Lower leg skin (tissue), 4 donors: Measurements from ENCODE around the gene DOCK10. TPM values are rescaled to one million over a fixed set of nuclear protein-coding genes. Genes with fewer than 3 reads are reported as not detected.
"Not testable (repeated sequence)": the region's sequence is repeated elsewhere in the genome, so short reads cannot be mapped to it uniquely, and the experiment has no call there.

ENCODE experiments used
- DNase-seq, 2 donors: peaks; one replicate each; pipeline ENCODE4 v3.0.0-alpha.2; 2019; ENCODE audit warnings: low spot score in 2 of 2
- H3K4me3 ChIP-seq: fragments of 200-600 bp; sonication (generic); 2 replicates; pipeline ENCODE4 v1.5.1; 2017; ENCODE audit warnings: mild to moderate bottlenecking, low read depth; ENCODE audit not compliant: poor library complexity, severe bottlenecking
- CTCF ChIP-seq, 3 donors: fragments of 450-650 bp; IDR thresholded peaks; one replicate each; pipeline ENCODE4 v1.5.1; 2016; ENCODE audit warnings: antibody characterized with exemption in 3 of 3, mild to moderate bottlenecking in 3 of 3, moderate library complexity in 2 of 3
- POLR2A ChIP-seq, 2 donors: fragments of 450-650 bp; IDR thresholded peaks; one replicate each; pipeline ENCODE4 v1.6.1; 2016 to 2017; ENCODE audit warnings: antibody characterized with exemption in 2 of 2, mild to moderate bottlenecking in 1 of 2, moderate library complexity in 1 of 2
- WGBS, 2 donors: methylation state at CpG; one replicate each; pipeline ENCODE4 v1.1.5; 2018; 5-methylcytosine and 5-hydroxymethylcytosine counted together
- intact Hi-C: fragments of 100-400 bp; cut with DNase I; formaldehyde crosslinking; loops from one replicate; pipeline ENCODE4 v1.15.0; 2023; ENCODE audit warnings: low total_unique reads
- total RNA-seq, 4 donors: library from RNA; depleted of rRNA; stranded (reverse); fragments of >200 nt; gene quantifications; one replicate each; pipeline ENCODE4 v1.1.0, GENCODE V29; 2016

DOCK10 gene
- total RNA-seq, 4 donors from 2014 or later, result 6.2 to 16.5 (median 14.0) TPM

- DNase-seq, result no peak
- no peak for TF ChIP-seq POLR2A (IDR thresholded peaks at IDR 0.05)
- TF ChIP-seq CTCF (IDR thresholded peaks at IDR 0.05), result no peak
- WGBS, 2 donors, result 78 to 79% methylated on average over 2 of the region's 2 CpGs
- H3K4me3 ChIP-seq, result no peak overlapping the region
- intact Hi-C loops, result no loop called here
These were observed 14.2 kb upstream of the DOCK10 start for GRCh38 chr2:225056330-225057073.

- TF ChIP-seq POLR2A (IDR thresholded peaks at IDR 0.05) (no peak), CTCF (IDR thresholded peaks at IDR 0.05) (no peak)
- DNase-seq, result no peak
- WGBS, 2 donors, result 84 to 100% methylated on average over 1 of the region's 1 CpG
- H3K4me3 ChIP-seq, result no peak overlapping the region
- intact Hi-C loops, result no loop called here
These were observed 13.4 kb upstream of the DOCK10 start for GRCh38 chr2:225055714-225056113.

- intact Hi-C loops, result no loop called here
- DNase-seq, result no peak
- TF ChIP-seq POLR2A (IDR thresholded peaks at IDR 0.05), result no peak
- no peak for TF ChIP-seq CTCF (IDR thresholded peaks at IDR 0.05)
- H3K4me3 ChIP-seq, result no peak overlapping the region
These were observed 10.4 kb upstream of the DOCK10 start for GRCh38 chr2:225052703-225053102.

GRCh38 chr2:225047502-225047901, 5.2 kb upstream of the DOCK10 start:
- intact Hi-C loops, result not testable (repeated sequence)

GRCh38 chr2:225042800-225043167, 516 bp upstream of the DOCK10 start:
- no peak for DNase-seq
- TF ChIP-seq POLR2A (IDR thresholded peaks at IDR 0.05) (no peak), CTCF (IDR thresholded peaks at IDR 0.05) (no peak)
- peak overlapping the region; percentile 35 for H3K4me3 ChIP-seq
- 15 to 19% methylated on average over 13 of the region's 13 CpGs for WGBS, 2 donors
- intact Hi-C loops, result no loop called here

More at GRCh38 chr2:225047502-225047901, 5.2 kb upstream of the DOCK10 start:
- WGBS, 2 donors, result 86 to 88% methylated on average over 4 of the region's 4 CpGs
- H3K4me3 ChIP-seq, DNase-seq: not testable (repeated sequence)

GRCh38 chr2:225041207-225041850, 939 bp downstream of the DOCK10 start:
- peak in 1 of 2 donors; percentile 18 for DNase-seq
- TF ChIP-seq POLR2A (IDR thresholded peaks at IDR 0.05), result no peak
- H3K4me3 ChIP-seq, result peak overlapping the region; percentile 35
- 0 to 1% methylated on average over 27 of the region's 27 CpGs for WGBS, 2 donors
- intact Hi-C loops, result no loop called here

GRCh38 chr2:225040856-225041206, 1.4 kb downstream of the DOCK10 start:
- intact Hi-C loops, result no loop called here
- 2 to 3% methylated on average over 9 of the region's 9 CpGs for WGBS, 2 donors
- DNase-seq, result no peak
- TF ChIP-seq CTCF (IDR thresholded peaks at IDR 0.05) (no peak), POLR2A (IDR thresholded peaks at IDR 0.05) (no peak)
- peak overlapping the region; percentile 35 for H3K4me3 ChIP-seq
